Panc1 (cell line): ENCODE measurements around the gene INPP5A. TPM values are rescaled to one million over a fixed set of nuclear protein-coding genes. Genes with fewer than 3 reads are reported as not detected.

Source experiments
- ATAC-seq: fragments of 200-7000 bp; cut with Tn5 transposase; 2 replicates; pipeline ENCODE4 v1.9.1; 2020; ENCODE audit warnings: mild to moderate bottlenecking, moderate library complexity
- BruUV-seq: library from RNA; stranded (reverse); fragments of 400-500 nt; replicated peaks from 2 replicates; lab custom pipeline; 2021; lab: Mats Ljungman, UMichigan
- CTCF ChIA-PET: fragments of 300-600 bp; sonication (Branson Sonifier 250); formaldehyde crosslinking; loops from one replicate; lab custom pipeline; 2022; ENCODE audit warnings: antibody characterized with exemption; lab: Charles Lee
- POLR2A ChIA-PET: fragments of 300-600 bp; sonication (Branson Sonifier 250); formaldehyde crosslinking; loops from one replicate; lab custom pipeline; 2022; ENCODE audit warnings: antibody characterized with exemption; lab: Charles Lee
- DNase-seq: peaks from one replicate; pipeline ENCODE4 v3.0.0-alpha.2; 2010; ENCODE audit warnings: low read depth, low spot score
- H3K27ac ChIP-seq: 2 replicates; pipeline ENCODE4 v1.5.1; 2011; ENCODE audit warnings: mild to moderate bottlenecking, low read length, inconsistent platforms
- H3K27me3 ChIP-seq: fragments of 200-500 bp; sonication (Bioruptor generic); 2 replicates; pipeline ENCODE4 v1.6.0; 2014; ENCODE audit warnings: low read length, inconsistent platforms; ENCODE audit not compliant: control insufficient read depth, insufficient read depth
- H3K36me3 ChIP-seq: fragments of 200-500 bp; sonication (Bioruptor generic); 2 replicates; pipeline ENCODE4 v1.5.1; 2014; ENCODE audit warnings: inconsistent platforms, mild to moderate bottlenecking, low read length, moderate library complexity; ENCODE audit not compliant: control insufficient read depth, insufficient read depth
- H3K4me1 ChIP-seq: 2 replicates; pipeline ENCODE4 v1.5.1; 2011; ENCODE audit warnings: inconsistent platforms, mild to moderate bottlenecking, low read length, moderate library complexity; ENCODE audit not compliant: control insufficient read depth, insufficient read depth
- H3K4me3 ChIP-seq, 2 experiments: 2 replicates each; pipeline ENCODE4 v1.5.1; 2011 to 2012; ENCODE audit warnings: low read depth in 2 of 2, low read length in 2 of 2, mild to moderate bottlenecking in 2 of 2, inconsistent platforms in 1 of 2, moderate library complexity in 1 of 2
- H3K9me3 ChIP-seq: fragments of 200-500 bp; sonication (Bioruptor generic); 2 replicates; pipeline ENCODE4 v1.5.1; 2014; ENCODE audit warnings: low read depth, mild to moderate bottlenecking, inconsistent platforms, low read length, moderate library complexity; ENCODE audit not compliant: control insufficient read depth, insufficient read depth
- POLR2AphosphoS5 ChIP-seq: IDR thresholded peaks from 2 replicates; pipeline ENCODE4 v1.6.1; 2012; ENCODE audit warnings: mild to moderate bottlenecking, low read depth, low read length, moderate library complexity
- SIN3A ChIP-seq: IDR thresholded peaks from 2 replicates; pipeline ENCODE4 v1.6.1; 2012; ENCODE audit warnings: low read depth, mild to moderate bottlenecking, low read length, moderate library complexity, borderline replicate concordance; ENCODE audit not compliant: insufficient read depth
- TCF7L2 ChIP-seq: IDR thresholded peaks from 2 replicates; pipeline ENCODE4 v1.6.1; 2011; ENCODE audit warnings: mild to moderate bottlenecking, low read depth, low read length, inconsistent platforms
- in situ Hi-C: cut with HindIII; loops from 2 replicates; pipeline ENCODE4 v1.10.0; 2016; ENCODE audit warnings: low sequenced_read_pairs, low pct_unique_long_range_greater_than_20kb
- intact Hi-C: fragments of 100-400 bp; cut with micrococcal nuclease; formaldehyde crosslinking; loops from one replicate; pipeline ENCODE4 v1.10.0; 2022; ENCODE audit not compliant: unreplicated experiment
- total RNA-seq: library from RNA; stranded (reverse); gene quantifications from one replicate; pipeline ENCODE4 v1.2.1, GENCODE V29; 2021; ENCODE audit not compliant: unreplicated experiment
- TF ChIP-seq, protein P1 (sequence below): fragments of 450-650 bp; IDR thresholded peaks from 2 replicates; pipeline ENCODE4 v1.5.1; 2017; ENCODE audit warnings: mild to moderate bottlenecking
- TF ChIP-seq, protein P2 (sequence below), 2 experiments: IDR thresholded peaks; 2 replicates each; pipeline ENCODE4 v1.6.1; 2011 to 2012; ENCODE audit warnings: low read depth in 2 of 2, control low read depth in 1 of 2, low read length in 1 of 2, mild to moderate bottlenecking in 1 of 2, moderate library complexity in 1 of 2; ENCODE audit not compliant: insufficient read depth in 1 of 2

INPP5A gene
- total RNA-seq, 1 experiment from 2014 or later = 60.0 TPM

GRCh38 chr10:132503581-132504421 is 33.8 kb upstream of the INPP5A start:
- DNase-seq (no peak), ATAC-seq (peak; percentile 19; the same call in 1 of the 2 replicates)
- Histone ChIP-seq H3K27ac (no peak overlapping the region), H3K36me3 (no peaks in the 10 kb centered on the region), H3K4me1 (no peaks in the 10 kb centered on the region), H3K4me3 (no peak overlapping the region), H3K27me3 (no peaks in the 10 kb centered on the region), H3K9me3 (no peaks in the 10 kb centered on the region)
- intact Hi-C loops (no loop called here), in situ Hi-C loops (no loop called here)
- POLR2A ChIA-PET = no interaction called here
- TF ChIP-seq, protein P1, sequence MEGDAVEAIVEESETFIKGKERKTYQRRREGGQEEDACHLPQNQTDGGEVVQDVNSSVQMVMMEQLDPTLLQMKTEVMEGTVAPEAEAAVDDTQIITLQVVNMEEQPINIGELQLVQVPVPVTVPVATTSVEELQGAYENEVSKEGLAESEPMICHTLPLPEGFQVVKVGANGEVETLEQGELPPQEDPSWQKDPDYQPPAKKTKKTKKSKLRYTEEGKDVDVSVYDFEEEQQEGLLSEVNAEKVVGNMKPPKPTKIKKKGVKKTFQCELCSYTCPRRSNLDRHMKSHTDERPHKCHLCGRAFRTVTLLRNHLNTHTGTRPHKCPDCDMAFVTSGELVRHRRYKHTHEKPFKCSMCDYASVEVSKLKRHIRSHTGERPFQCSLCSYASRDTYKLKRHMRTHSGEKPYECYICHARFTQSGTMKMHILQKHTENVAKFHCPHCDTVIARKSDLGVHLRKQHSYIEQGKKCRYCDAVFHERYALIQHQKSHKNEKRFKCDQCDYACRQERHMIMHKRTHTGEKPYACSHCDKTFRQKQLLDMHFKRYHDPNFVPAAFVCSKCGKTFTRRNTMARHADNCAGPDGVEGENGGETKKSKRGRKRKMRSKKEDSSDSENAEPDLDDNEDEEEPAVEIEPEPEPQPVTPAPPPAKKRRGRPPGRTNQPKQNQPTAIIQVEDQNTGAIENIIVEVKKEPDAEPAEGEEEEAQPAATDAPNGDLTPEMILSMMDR = no peak
- TF ChIP-seq POLR2AphosphoS5 = no peak
- TF ChIP-seq TCF7L2 = no peak
- TF ChIP-seq, protein P2, sequence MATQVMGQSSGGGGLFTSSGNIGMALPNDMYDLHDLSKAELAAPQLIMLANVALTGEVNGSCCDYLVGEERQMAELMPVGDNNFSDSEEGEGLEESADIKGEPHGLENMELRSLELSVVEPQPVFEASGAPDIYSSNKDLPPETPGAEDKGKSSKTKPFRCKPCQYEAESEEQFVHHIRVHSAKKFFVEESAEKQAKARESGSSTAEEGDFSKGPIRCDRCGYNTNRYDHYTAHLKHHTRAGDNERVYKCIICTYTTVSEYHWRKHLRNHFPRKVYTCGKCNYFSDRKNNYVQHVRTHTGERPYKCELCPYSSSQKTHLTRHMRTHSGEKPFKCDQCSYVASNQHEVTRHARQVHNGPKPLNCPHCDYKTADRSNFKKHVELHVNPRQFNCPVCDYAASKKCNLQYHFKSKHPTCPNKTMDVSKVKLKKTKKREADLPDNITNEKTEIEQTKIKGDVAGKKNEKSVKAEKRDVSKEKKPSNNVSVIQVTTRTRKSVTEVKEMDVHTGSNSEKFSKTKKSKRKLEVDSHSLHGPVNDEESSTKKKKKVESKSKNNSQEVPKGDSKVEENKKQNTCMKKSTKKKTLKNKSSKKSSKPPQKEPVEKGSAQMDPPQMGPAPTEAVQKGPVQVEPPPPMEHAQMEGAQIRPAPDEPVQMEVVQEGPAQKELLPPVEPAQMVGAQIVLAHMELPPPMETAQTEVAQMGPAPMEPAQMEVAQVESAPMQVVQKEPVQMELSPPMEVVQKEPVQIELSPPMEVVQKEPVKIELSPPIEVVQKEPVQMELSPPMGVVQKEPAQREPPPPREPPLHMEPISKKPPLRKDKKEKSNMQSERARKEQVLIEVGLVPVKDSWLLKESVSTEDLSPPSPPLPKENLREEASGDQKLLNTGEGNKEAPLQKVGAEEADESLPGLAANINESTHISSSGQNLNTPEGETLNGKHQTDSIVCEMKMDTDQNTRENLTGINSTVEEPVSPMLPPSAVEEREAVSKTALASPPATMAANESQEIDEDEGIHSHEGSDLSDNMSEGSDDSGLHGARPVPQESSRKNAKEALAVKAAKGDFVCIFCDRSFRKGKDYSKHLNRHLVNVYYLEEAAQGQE (IDR thresholded peaks at IDR 0.05; ENCODE audit: insufficient read depth in 1 of 2, low read depth in 2 of 2, low read length in 1 of 2) = no peak
- TF ChIP-seq SIN3A = no peak
- CTCF ChIA-PET = interaction anchor here (0.5 kb wide), 1 partner anchor 13 kb away, joined by 3 read pairs; no protein-coding TSS in a partner anchor
- no TSS peak for BruUV-seq

DNA sequence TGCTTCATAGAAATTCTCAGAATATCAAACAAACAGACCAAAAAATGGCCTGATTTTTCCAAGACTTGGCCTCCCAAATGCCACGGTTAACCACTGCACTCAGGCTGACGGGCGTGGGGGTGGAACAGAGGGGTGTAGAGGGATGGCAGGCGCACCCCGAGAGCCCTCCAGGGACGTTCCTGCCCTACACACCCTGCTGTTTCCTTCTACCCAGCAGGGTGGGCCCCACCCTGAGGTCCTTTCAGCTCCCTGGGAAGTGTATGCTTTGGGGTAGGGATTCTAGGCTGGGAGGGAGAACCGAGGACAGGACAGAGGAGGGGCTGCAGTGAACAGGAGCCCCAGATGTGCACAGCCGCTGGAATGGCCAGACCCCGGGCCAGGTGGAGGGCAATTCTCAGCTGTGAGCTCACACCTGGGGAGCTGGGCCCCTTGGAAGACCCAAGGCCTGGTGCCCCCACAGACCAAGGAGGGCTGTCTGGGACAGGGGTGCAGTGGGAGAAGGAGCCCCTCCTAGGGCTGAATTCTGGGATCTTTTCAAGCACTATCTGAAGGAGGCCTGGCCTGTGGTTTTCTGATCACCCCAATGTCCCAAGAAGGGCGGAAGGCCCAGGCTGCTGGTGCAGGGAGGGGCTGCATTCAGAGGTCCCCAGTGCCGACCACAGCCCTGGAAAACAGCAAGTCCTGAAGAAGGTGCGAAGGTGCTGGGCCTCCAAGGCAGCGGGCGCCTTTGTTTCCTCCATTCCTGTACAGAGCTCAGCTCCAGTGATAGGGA is 32.9 kb upstream of the INPP5A start:
- POLR2A ChIA-PET = no interaction called here
- in situ Hi-C loops = no loop called here
- no TSS peak for BruUV-seq

More for the DNA sequence above, 32.9 kb upstream of the INPP5A start:
- Histone ChIP-seq H3K9me3 (no peaks in the 10 kb centered on the region), H3K27ac (no peak overlapping the region), H3K4me3 (no peak overlapping the region), H3K27me3 (no peaks in the 10 kb centered on the region), H3K36me3 (no peaks in the 10 kb centered on the region), H3K4me1 (no peaks in the 10 kb centered on the region)
- DNase-seq (no peak), ATAC-seq (no peak)
- CTCF ChIA-PET = no interaction called here
- intact Hi-C loops = no loop called here
- TF ChIP-seq, protein P1 = no peak
- TF ChIP-seq, protein P2 (IDR thresholded peaks at IDR 0.05; ENCODE audit: insufficient read depth in 1 of 2, low read depth in 2 of 2, low read length in 1 of 2) = no peak
